ENCODE measurements around the gene DKK3.

Gene DKK3

GRCh38 chr11:11975201-11976092 lies 33.0 kb downstream of the DKK3 start:
- H3K4me3 ChIP-seq (ENCODE audit: low read depth, low read length) = no peak overlapping the region
- DNase-seq (ENCODE audit: low read depth) = no peak
- TF ChIP-seq, protein P1, sequence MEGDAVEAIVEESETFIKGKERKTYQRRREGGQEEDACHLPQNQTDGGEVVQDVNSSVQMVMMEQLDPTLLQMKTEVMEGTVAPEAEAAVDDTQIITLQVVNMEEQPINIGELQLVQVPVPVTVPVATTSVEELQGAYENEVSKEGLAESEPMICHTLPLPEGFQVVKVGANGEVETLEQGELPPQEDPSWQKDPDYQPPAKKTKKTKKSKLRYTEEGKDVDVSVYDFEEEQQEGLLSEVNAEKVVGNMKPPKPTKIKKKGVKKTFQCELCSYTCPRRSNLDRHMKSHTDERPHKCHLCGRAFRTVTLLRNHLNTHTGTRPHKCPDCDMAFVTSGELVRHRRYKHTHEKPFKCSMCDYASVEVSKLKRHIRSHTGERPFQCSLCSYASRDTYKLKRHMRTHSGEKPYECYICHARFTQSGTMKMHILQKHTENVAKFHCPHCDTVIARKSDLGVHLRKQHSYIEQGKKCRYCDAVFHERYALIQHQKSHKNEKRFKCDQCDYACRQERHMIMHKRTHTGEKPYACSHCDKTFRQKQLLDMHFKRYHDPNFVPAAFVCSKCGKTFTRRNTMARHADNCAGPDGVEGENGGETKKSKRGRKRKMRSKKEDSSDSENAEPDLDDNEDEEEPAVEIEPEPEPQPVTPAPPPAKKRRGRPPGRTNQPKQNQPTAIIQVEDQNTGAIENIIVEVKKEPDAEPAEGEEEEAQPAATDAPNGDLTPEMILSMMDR (IDR thresholded peaks at IDR 0.05; ENCODE audit: low read depth, low read length, missing control alignments) = no peak
- in situ Hi-C loops (cut with HindIII; ENCODE audit: low sequenced_read_pairs) = no loop called here

DNA sequence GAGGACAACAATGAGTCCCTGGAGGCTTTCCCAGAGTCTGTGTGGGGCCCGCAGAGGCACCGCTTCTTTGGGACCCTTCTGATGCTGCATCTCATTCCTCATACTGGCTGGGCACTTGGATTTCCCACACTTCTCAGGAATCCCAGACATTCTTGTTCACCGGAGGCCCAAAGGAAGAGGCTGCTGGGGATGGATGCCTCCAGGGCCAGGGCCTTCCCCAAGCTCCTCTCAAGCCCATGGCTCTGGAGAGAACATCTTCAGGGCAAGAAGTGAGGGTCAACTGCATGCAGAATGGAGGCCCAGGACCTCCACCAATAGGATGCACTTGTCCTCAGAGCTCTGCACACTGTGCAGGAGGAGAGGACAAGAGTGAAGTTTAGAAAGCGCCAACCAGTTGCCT lies 34.6 kb downstream of the DKK3 start:
- in situ Hi-C loops (cut with HindIII; ENCODE audit: low sequenced_read_pairs) = no loop called here
- no peak for DNase-seq (ENCODE audit: low read depth)
- no peak overlapping the region for H3K4me3 ChIP-seq (ENCODE audit: low read depth, low read length)
- TF ChIP-seq, protein P1 (IDR thresholded peaks at IDR 0.05; ENCODE audit: low read depth, low read length, missing control alignments) = no peak

DNA sequence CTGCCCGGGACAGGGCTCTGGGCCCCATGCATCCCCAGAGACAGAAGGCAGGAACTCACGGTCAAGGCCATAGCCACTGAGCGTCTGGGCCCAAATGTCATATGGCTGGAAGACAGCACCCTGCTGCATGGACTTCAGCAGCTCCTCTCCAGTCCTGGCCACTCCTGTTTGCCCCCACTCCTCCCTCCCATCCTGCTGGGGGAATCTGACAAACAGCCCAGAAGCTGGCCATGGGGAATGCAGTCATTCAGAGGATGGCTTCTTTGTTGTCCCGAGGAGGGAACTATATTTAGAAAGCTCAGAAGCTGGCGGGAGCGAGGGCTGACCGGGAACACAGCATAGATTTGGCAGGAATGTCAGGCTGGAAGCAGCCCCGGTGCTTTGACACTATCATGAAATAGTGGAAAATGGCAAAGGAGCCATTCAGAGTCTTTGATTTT lies 35.0 kb downstream of the DKK3 start:
- peak; percentile 75 for DNase-seq (ENCODE audit: low read depth)
- no peak overlapping the region for H3K4me3 ChIP-seq (ENCODE audit: low read depth, low read length)
- TF ChIP-seq, protein P1 (IDR thresholded peaks at IDR 0.05; ENCODE audit: low read depth, low read length, missing control alignments) = no peak
- in situ Hi-C loops (cut with HindIII; ENCODE audit: low sequenced_read_pairs) = no loop called here

DNA sequence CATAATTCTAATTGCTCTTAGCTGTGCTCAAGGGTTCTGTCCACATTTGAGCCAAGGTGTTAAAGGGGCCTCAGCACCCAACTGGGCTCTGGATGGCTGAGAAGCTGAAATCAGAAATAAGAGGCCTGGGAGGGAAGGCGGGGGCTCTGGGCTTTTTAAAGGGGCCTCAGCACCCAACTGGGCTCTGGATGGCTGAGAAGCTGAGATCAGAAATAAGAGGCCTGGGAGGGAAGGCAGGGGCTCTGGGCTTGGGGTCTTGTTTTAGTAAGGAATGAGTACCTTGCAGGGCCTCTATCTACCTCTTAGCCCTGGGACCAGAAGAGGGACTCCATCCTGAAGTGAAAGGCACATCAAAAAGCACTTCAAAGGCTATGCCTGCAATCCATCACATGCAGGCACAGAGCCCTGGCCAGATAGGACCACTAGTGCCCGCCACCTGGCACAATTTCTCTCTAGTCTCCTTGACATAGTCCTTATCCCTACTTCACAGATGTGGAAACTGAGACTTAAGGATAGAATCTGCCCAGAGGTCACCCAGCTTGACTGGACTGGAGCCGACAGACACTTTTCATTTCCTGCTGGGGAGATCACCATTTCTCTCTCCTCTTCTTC lies 35.6 kb downstream of the DKK3 start:
- no peak for DNase-seq (ENCODE audit: low read depth)
- TF ChIP-seq, protein P1 (IDR thresholded peaks at IDR 0.05; ENCODE audit: low read depth, low read length, missing control alignments) = no peak
- in situ Hi-C loops (cut with HindIII; ENCODE audit: low sequenced_read_pairs) = no loop called here
- H3K4me3 ChIP-seq (ENCODE audit: low read depth, low read length) = no peak overlapping the region

GRCh38 chr11:11971906-11972547 lies 36.4 kb downstream of the DKK3 start:
- TF ChIP-seq, protein P1 (IDR thresholded peaks at IDR 0.05; ENCODE audit: low read depth, low read length, missing control alignments) = no peak
- H3K4me3 ChIP-seq (ENCODE audit: low read depth, low read length) = no peak overlapping the region
- DNase-seq (ENCODE audit: low read depth) = no peak
- in situ Hi-C loops (cut with HindIII; ENCODE audit: low sequenced_read_pairs) = no loop called here

DNA sequence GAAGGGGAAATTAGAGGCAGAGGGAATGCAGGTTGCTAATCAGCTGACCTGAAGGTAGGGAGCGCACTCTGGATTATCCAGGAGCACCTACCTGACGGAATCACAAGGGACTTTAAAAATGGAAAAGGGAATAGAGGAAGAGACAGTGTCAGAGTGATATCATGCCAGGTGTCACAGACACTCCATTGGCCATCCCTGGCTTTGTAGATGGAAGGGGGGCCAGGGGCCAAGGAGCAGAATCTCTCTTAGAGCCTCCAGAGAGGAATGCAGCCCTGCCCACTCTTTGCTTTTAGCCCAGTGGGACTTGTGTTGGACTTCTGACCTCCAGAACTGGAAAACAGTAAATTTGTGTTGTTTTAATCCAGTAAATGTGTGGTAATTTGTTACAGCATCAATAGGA lies 37.9 kb downstream of the DKK3 start:
- TF ChIP-seq, protein P1 (IDR thresholded peaks at IDR 0.05; ENCODE audit: low read depth, low read length, missing control alignments) = no peak
- in situ Hi-C loops (cut with HindIII; ENCODE audit: low sequenced_read_pairs) = no loop called here
- no peak for DNase-seq (ENCODE audit: low read depth)
- no peak overlapping the region for H3K4me3 ChIP-seq (ENCODE audit: low read depth, low read length)

All from astrocyte of the cerebellum (primary cell).